Activated T-helper 2 cell treated with anti-CD3 and anti-CD28 coated beads, Interferon-gamma antibody, Interleukin-2, Interleukin-4, amounts not matched to agents 10 μg/mL and 5 μg/mL and 100 μg/mL, durations not matched to agents 14 hours and 24 hours and 36 hours (primary cell): Measurements from ENCODE around the gene CXCL16. TPM values are rescaled to one million over a fixed set of nuclear protein-coding genes. Genes with fewer than 3 reads are reported as not detected.
A peak's percentile ranks its signal among the peaks of the same experiment; 100 is the strongest.

Experiments used
- DNase-seq: peaks from one replicate; pipeline ENCODE4 v3.0.0; 2021; ENCODE audit warnings: low spot score
- H3K27ac Mint-ChIP-seq: one replicate; pipeline ENCODE4 v1.8.0; 2021; ENCODE audit warnings: mixed read lengths
- H3K27me3 Mint-ChIP-seq: one replicate; pipeline ENCODE4 v1.8.0; 2021; ENCODE audit warnings: low read depth, mixed read lengths
- H3K36me3 Mint-ChIP-seq: one replicate; pipeline ENCODE4 v1.8.0; 2021; ENCODE audit warnings: low read depth, mixed read lengths
- H3K4me1 Mint-ChIP-seq: one replicate; pipeline ENCODE4 v1.8.0; 2021; ENCODE audit warnings: low read depth, mixed read lengths
- H3K4me3 Mint-ChIP-seq: one replicate; pipeline ENCODE4 v1.8.0; 2021; ENCODE audit warnings: low read depth, mild to moderate bottlenecking, moderate library complexity, mixed read lengths
- H3K9me3 Mint-ChIP-seq: one replicate; pipeline ENCODE4 v1.8.0; 2021; ENCODE audit warnings: mixed read lengths
- intact Hi-C: fragments of 100-400 bp; cut with micrococcal nuclease; formaldehyde crosslinking; loops from one replicate; pipeline ENCODE4 v1.15.1; 2023
- total RNA-seq: library from RNA; stranded (reverse); gene quantifications from 2 replicates; pipeline ENCODE4 v1.2.3, GENCODE V29; 2022

Gene CXCL16, protein sequence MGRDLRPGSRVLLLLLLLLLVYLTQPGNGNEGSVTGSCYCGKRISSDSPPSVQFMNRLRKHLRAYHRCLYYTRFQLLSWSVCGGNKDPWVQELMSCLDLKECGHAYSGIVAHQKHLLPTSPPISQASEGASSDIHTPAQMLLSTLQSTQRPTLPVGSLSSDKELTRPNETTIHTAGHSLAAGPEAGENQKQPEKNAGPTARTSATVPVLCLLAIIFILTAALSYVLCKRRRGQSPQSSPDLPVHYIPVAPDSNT
- 1.8 and 2.3 TPM in 2 replicates for total RNA-seq

- Mint-ChIP-seq H3K4me3 (peak within 1 kb of the TSS; percentile 83), H3K36me3 (peaks cover 3% of the 10 kb centered on the region), H3K27me3 (peaks cover 34% of the 10 kb centered on the region), H3K27ac (peak within 1 kb of the TSS; percentile 23), H3K9me3 (no peaks in the 10 kb centered on the region), H3K4me1 (peaks cover 21% of the 10 kb centered on the region)
- DNase-seq: peak; percentile 40
- intact Hi-C loops: no loop called here
These were observed at the start of gene CXCL16, which contains the start of gene ZMYND15 for GRCh38 chr17:4739122-4740024. Gene CXCL16 (minus strand): TSS chr17:4739928. CDS start chr17:4739339, 589 bp downstream. Gene ZMYND15 (plus strand): TSS chr17:4739833. CDS start chr17:4740549, 716 bp downstream.

DNA sequence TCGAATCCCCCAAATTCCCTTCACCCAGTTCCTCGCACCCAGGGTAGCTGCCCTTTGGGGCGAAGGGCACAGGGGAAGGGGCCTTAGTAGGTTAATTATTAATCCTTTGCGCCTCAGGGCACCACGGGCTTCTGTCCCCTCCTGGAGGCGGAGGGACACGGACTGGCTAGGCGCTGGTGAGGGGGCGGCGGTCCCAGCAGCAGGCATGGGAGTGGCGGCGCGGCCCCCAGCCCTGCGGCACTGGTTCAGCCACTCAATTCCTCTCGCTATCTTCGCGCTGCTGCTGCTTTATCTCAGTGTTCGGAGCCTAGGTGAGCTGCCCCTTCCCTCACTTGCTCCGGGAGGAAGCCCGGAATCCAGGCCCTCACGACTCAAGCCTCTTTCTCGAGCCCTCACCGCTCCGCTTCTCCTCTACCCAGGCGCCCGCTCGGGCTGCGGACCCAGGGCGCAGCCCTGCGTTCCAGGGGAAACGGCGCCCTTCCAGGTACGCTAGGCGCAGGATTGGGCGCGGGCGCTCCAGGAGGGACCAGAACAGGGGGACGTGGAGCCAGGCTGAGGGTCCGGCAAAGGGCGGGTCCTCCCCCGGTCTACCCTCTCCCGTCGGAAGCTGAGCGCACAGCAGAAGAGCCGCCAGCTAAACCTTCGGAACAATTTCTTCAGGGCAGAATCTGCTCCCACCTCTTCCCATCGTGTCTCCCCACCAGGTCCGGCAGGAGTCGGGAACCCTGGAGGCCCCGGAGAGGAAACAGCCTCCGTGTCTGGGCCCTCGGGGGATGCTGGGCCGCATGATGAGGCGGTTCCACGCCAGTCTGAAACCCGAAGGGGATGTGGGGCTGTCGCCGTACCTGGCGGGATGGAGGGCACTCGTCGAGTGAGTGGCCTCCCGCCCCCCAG lies 49.3 kb upstream of the CXCL16 start, which contains the start of gene GLTPD2:
Gene GLTPD2, plus strand, starts transcription at position 158 of the 894 bp plus-strand sequence. Its CDS starts 48 bp downstream, at position 206.
- no peak for DNase-seq
- peaks cover 21% of the 10 kb centered on the region for H3K4me1 Mint-ChIP-seq
- intact Hi-C loops: no loop called here
- H3K27ac Mint-ChIP-seq: no peak within 1 kb of the TSS
- H3K4me3 Mint-ChIP-seq: peak within 1 kb of the TSS; percentile 78
- peaks cover 46% of the 10 kb centered on the region for H3K27me3 Mint-ChIP-seq
- no peaks in the 10 kb centered on the region for H3K36me3 Mint-ChIP-seq
- no peaks in the 10 kb centered on the region for H3K9me3 Mint-ChIP-seq

DNA sequence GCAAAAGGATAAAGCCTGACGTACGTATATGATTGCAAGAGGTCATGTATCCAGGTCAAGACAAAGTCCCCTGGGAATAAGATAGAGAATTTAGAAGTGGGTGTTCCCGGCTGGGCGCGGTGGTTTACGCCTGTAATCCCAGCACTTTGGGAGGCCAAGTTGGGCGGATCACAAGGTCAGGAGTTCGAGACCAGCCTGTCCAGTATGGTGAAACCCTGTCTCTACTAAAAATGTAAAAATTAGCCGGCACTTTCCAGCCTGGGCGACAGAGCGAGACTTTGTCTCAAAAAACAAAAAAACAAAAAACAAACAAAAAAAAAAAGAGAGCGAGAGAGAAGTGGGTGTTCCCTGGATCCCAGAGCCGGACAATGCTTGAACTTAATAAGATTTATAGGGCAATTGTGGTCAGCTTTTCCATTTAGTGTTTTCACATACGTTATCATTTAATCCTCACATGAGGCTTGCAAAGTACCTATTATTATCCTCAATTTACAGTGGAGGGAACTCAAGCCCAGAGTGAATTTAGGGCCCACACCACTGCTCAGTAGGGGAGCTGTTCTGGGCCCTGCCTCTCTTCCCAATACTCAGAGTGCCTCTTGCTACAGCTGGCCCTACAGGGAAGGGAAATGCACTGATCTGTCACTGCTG lies 48.6 kb upstream of the CXCL16 start:
- peaks cover 51% of the 10 kb centered on the region for H3K27me3 Mint-ChIP-seq
- intact Hi-C loops: no loop called here
- no peak overlapping the region for H3K27ac Mint-ChIP-seq
- peaks cover 21% of the 10 kb centered on the region for H3K4me1 Mint-ChIP-seq
- H3K9me3 Mint-ChIP-seq: no peaks in the 10 kb centered on the region
- no peaks in the 10 kb centered on the region for H3K36me3 Mint-ChIP-seq
- no peak for DNase-seq
- peak overlapping the region; percentile 51 for H3K4me3 Mint-ChIP-seq

DNA sequence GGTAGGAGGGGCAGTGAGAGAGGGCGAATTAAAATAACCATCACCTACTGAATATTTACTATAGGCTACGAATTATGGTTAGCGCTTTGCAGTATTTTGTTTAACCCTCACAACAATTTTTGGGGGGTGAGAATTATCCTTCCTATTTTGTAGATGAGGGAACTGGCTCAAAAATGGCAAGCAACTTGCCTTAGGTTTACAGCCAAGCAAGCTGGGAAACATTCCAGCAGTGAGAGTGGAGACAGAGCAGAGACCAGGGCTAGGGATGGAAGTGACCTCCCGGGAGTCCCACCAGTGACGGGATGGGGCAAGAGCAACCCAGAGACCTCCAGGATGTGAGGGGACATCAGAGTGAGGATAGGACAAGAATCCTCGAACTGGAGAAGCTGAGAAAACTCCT lies 46.8 kb upstream of the CXCL16 start:
- H3K4me3 Mint-ChIP-seq: no peak overlapping the region
- intact Hi-C loops: loop anchor here (2.0 kb wide), 1 partner anchor 102 kb away; no protein-coding TSS in a partner anchor
- H3K27ac Mint-ChIP-seq: no peak overlapping the region
- DNase-seq: no peak
- no peaks in the 10 kb centered on the region for H3K36me3 Mint-ChIP-seq
- peaks cover 58% of the 10 kb centered on the region for H3K27me3 Mint-ChIP-seq
- no peaks in the 10 kb centered on the region for H3K9me3 Mint-ChIP-seq
- peaks cover 21% of the 10 kb centered on the region for H3K4me1 Mint-ChIP-seq

- H3K4me1 Mint-ChIP-seq: peaks cover 19% of the 10 kb centered on the region
- no peak within 1 kb of the TSS for H3K27ac Mint-ChIP-seq
- intact Hi-C loops: loop anchor here (2.0 kb wide), 1 partner anchor 103 kb away; no protein-coding TSS in a partner anchor
- DNase-seq: no peak
- no peaks in the 10 kb centered on the region for H3K9me3 Mint-ChIP-seq
- peaks cover 58% of the 10 kb centered on the region for H3K27me3 Mint-ChIP-seq
- H3K36me3 Mint-ChIP-seq: no peaks in the 10 kb centered on the region
- H3K4me3 Mint-ChIP-seq: no peak within 1 kb of the TSS
These were observed 46.4 kb upstream of the CXCL16 start, which contains the start of gene VMO1 for GRCh38 chr17:4786106-4786511. Gene VMO1 (minus strand): TSS chr17:4786364. CDS start chr17:4786352, 12 bp downstream.

GRCh38 chr17:4785311-4786105 lies 45.8 kb upstream of the CXCL16 start:
- H3K4me1 Mint-ChIP-seq: peaks cover 15% of the 10 kb centered on the region
- intact Hi-C loops: loop anchor here (2.0 kb wide), 1 partner anchor 103 kb away; no protein-coding TSS in a partner anchor

DNA sequence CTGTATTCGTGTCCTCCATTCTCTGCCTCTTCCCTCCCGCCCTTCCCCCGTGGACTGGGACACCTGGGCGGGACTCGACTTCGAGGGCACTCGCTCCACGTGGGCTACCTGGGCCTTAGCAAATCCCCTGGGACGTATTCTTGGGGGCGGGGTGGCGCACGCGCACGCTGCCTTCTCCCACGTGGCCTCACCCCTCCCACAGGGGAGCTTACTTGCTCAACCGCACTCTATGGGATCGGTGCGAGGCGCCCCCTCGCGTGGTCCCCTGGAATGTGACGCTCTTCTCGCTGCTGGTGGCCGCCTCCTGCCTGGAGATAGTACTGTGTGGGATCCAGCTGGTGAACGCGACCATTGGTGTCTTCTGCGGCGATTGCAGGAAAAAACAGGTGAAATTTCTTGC lies 42.9 kb upstream of the CXCL16 start:
- Mint-ChIP-seq H3K9me3 (no peaks in the 10 kb centered on the region), H3K36me3 (no peaks in the 10 kb centered on the region), H3K4me3 (no peak overlapping the region), H3K27me3 (peaks cover 62% of the 10 kb centered on the region), H3K27ac (no peak overlapping the region), H3K4me1 (peaks cover 15% of the 10 kb centered on the region)
- intact Hi-C loops: no loop called here
- DNase-seq: no peak

More at GRCh38 chr17:4785311-4786105, 45.8 kb upstream of the CXCL16 start:
- Mint-ChIP-seq H3K36me3 (no peaks in the 10 kb centered on the region), H3K27me3 (peaks cover 62% of the 10 kb centered on the region), H3K27ac (no peak overlapping the region), H3K9me3 (no peaks in the 10 kb centered on the region), H3K4me3 (no peak overlapping the region)
- no peak for DNase-seq

GRCh38 chr17:4780325-4780955 lies 40.7 kb upstream of the CXCL16 start:
- H3K9me3 Mint-ChIP-seq: no peaks in the 10 kb centered on the region
- no peak for DNase-seq
- H3K36me3 Mint-ChIP-seq: no peaks in the 10 kb centered on the region
- intact Hi-C loops: no loop called here
- no peak overlapping the region for H3K4me3 Mint-ChIP-seq
- H3K27me3 Mint-ChIP-seq: peaks cover 42% of the 10 kb centered on the region
- no peaks in the 10 kb centered on the region for H3K4me1 Mint-ChIP-seq
- H3K27ac Mint-ChIP-seq: no peak overlapping the region

DNA sequence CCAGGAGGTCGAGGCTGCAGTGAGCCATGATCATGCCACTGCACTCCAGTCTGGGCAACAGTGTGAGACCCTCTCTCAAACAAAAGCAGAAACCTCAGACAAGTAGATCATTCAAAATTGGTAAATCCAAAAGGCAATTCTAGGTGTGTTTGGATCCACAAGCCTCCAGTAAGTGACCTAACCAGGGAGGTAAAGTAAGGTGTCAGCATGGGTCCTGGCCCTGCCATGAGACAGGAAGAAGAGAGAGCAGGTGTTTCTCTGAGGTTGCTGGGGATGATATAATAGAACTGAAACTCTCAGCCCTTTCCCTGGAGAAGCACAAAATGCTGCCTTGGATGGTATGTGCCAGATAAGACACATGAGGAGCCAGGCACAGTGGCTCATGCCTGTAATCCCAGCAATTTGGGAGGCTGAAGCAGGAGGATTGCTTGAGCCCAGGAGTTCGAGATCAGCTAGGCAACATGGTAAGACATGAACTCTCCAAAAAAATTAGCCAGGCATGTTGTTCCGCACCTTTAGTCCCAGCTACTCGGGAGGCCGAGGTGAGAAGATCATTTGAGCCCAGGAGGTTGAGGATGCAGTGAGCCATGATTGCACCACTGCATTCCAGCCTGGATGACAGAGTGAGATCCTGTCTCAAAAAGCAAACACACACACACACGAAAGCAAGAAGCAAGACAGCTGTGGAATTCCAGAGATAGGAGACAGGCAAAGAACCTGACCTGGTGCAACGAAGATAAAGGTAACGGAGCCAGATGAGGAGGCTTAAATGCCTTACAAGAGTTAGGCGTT lies 38.4 kb upstream of the CXCL16 start:
- peaks cover 32% of the 10 kb centered on the region for H3K27me3 Mint-ChIP-seq
- no peaks in the 10 kb centered on the region for H3K36me3 Mint-ChIP-seq
- no peak for DNase-seq
- no peaks in the 10 kb centered on the region for H3K9me3 Mint-ChIP-seq
- no peaks in the 10 kb centered on the region for H3K4me1 Mint-ChIP-seq
- no peak overlapping the region for H3K4me3 Mint-ChIP-seq
- H3K27ac Mint-ChIP-seq: no peak overlapping the region
- intact Hi-C loops: no loop called here

DNA sequence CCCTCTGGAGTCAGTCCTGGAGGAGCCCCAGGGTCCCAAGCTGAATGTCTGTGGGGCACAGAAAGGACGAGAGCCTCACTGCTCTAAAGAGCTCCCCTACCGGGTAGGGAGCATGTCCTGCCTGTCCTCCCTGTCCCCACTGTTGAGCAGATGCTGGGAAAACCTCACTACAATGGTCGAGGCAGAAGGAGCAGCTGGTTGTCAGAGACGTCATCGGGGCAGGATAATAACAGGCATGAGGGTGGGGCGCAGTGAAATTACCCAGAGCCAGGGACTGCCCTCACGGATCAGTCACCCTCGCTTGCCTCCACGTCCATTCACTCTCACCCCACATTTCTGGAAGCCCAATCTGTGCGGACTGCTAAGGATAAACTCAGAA lies 32.5 kb upstream of the CXCL16 start:
- intact Hi-C loops: no loop called here
- Mint-ChIP-seq H3K27ac (no peak overlapping the region), H3K9me3 (no peaks in the 10 kb centered on the region), H3K27me3 (peaks cover 12% of the 10 kb centered on the region), H3K36me3 (no peaks in the 10 kb centered on the region), H3K4me3 (no peak overlapping the region), H3K4me1 (peaks cover 12% of the 10 kb centered on the region)
- DNase-seq: no peak
